HG02840 (cell line): ENCODE data around the gene CDC6.

ENCODE experiments used
- ATAC-seq: cut with Tn5 transposase; IDR thresholded peaks from one replicate; pipeline ENCODE4 v1.9.1; 2021; ENCODE audit warnings: mild to moderate bottlenecking, moderate library complexity, moderate number of reproducible peaks; ENCODE audit not compliant: unreplicated experiment, low FRiP score

Gene CDC6, protein sequence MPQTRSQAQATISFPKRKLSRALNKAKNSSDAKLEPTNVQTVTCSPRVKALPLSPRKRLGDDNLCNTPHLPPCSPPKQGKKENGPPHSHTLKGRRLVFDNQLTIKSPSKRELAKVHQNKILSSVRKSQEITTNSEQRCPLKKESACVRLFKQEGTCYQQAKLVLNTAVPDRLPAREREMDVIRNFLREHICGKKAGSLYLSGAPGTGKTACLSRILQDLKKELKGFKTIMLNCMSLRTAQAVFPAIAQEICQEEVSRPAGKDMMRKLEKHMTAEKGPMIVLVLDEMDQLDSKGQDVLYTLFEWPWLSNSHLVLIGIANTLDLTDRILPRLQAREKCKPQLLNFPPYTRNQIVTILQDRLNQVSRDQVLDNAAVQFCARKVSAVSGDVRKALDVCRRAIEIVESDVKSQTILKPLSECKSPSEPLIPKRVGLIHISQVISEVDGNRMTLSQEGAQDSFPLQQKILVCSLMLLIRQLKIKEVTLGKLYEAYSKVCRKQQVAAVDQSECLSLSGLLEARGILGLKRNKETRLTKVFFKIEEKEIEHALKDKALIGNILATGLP

DNA sequence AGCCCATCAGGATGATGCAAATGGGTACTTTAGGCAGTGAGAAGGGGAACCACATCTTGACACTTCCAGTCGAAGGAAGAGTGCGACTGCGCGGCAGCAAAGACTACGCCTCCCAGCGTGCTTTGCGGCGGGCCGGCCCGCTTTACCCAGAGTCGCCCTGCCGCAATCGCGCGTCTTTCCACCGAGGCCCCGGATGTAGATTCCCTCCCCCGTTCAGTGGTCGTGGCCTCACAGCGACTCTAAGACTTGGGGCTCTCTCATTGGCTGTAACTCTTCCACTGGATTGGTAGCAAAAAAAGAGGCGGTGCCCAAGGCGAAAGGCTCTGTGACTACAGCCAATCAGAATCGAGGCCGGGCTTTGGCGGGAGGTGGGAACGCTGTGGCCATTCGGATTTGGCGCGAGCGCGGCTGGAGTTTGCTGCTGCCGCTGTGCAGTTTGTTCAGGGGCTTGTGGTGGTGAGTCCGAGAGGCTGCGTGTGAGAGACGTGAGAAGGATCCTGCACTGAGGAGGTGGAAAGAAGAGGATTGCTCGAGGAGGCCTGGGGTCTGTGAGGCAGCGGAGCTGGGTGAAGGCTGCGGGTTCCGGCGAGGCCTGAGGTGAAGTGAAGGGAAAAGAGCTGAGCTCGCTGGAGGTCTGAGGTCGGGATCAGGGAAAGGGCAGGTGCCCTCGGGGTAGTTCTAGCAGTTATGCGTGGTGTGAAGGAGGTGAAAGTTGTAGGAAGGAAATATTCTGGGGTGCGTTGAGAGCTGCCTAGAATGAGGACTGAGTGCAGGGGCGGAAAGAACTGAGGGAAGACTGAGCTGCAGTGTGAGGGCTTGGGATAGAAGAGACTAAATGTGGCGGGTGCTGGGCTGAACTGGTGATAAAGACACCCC is at the start of gene CDC6:
Gene CDC6, plus strand, starts transcription at position 386 of the 876 bp plus-strand sequence. CDS start 1,542 bp downstream, outside the sequence.
- ATAC-seq = peak; percentile 94

DNA sequence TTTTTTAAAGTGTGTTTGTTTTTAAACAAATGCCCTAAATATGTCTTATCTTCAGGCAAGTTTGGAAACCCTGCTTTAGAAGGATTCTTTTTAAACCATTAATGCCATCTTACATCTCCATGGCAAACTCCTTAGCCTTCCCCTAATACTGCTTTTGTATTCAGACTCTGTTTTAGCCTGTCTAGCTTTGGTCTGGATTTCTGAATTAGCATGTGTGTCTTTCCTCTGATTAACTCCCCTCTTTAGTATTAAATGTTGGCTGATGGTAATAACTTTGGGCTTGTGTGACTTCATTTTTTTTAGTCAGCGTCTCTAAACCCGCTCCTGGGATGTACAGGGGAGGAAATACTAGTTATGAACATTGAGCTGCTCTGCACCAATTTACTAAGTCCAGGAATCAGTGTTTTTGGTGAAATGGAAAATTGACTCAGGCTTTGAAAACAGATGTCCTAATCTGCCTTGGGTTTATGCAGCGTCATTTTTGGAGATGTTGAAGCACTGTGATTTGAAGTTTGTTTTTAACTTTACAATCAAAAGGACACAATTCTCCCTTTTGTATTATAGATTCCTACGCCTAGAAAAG is 46.3 kb upstream of the CDC6 start:
- ATAC-seq = no peak

DNA sequence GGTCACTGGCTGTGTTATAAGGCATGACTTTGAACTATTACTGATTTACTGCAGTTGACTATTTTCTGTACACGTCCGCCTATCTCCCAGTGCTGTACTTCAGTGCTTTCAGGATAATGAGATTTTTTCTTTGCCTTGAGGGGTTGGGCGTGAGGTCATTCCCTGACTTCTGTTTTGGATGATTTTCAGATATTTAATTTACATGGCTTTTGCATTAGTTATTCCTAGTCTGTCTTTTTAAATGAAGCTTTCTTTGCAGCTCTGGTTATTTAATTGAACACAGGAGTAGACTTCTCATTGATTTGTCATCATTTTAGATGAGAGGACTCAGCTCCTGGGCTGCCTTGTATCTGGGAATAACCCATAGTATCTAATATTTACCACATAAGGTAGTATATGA is 44.9 kb upstream of the CDC6 start:
- ATAC-seq = no peak

DNA sequence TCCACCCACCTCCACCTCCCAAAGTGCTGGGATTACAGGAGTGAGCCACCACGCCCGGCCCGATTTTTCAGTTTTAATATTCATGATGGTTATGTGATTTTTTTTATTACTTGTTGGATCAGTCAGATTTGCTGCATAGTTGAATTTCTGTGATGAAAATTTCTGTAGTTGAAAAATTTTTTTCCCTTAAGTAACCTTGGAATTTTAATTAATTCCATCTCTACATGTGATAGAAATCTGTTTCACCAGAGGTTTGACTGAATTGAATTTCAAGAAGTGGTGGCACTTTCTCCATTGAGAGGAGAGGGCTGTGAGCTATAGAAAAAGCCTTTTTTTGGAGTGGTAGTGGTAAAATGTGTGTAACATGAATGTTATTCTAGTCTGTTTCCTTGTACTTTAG is 43.9 kb upstream of the CDC6 start:
- ATAC-seq = no peak

DNA sequence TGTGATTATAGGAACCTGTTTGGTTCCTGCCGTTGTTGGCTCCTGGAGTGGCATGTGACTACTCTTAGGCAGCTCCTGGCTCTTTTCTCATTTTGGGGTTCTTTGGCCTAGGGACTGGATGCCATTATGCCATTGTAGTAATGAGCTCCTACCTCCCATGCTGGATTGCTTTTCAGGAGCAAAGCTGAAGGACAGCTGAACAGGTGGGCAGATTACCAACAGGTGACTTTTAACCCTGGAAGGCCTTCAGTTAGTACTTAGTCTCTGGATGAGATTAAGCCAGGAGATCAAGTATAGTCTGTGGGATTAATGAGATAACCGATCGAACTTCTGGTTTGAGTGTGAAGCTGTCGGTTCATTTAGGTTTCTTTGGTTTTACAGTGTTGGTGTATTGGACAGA is 43.4 kb upstream of the CDC6 start:
- ATAC-seq = no peak

DNA sequence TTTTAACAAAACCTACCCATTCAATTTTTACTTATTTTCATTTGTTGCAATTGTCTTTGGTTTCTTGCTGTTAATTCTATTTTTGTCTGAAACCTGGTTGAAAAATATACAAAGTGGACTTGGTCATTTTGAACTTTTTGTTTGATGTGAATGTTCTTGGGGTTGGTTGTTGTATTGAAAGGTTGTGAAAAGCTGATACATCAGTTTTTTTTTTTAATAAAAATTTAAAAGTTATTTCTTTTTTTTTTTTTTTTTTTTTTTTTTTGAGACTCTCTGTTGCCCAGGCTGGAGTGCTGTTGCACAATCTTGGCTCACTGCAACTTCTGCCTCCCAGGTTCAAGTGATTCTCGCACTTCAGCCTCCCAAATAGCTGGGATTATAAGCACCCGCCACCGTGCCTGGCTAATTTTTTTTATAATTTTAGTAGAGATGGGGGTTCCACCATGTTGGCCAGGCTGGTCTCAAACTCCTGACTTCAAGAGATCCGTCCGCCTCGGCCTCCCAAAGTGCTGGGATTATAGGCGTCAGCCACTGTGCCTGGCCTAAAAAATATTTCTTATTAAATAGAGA is 39.7 kb upstream of the CDC6 start:
- no peak for ATAC-seq

DNA sequence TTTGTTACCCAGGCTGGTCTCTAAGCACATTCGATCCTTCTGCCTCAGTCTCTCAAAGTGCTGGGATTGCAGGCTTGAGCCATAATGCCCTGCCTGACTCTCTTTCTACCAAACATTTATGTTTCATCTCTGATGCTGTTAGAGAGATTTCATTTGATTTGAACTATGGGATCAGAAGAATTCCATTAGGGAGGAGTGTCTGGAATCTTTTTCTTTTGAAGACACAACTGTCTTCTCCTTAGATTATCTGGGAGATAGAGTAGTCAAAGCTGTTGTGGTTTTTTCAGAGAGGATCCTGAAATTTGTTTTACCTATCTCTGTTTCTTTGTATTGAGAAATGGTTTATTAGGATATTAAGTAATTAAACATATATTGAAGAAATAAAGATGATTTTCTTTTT is 39.2 kb upstream of the CDC6 start:
- ATAC-seq = no peak

DNA sequence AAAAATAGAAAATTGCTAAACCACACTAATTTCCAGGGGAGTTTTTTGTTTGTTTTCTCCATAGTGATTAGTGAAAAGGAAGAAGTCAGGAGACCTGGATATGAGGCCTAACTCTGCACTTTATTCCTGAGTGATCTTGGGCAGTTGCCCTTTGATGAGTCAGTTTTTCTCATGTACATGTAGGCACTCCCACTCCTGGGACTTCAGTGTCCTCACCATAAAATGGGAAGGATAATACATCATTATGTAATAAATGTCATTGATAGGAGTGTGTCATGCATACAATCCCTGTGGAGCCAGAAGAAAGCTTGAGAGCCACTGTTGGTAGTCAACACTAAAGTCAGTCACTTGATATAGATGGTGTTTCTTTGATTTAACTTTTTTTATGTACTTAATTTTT is 36.1 kb upstream of the CDC6 start:
- no peak for ATAC-seq

DNA sequence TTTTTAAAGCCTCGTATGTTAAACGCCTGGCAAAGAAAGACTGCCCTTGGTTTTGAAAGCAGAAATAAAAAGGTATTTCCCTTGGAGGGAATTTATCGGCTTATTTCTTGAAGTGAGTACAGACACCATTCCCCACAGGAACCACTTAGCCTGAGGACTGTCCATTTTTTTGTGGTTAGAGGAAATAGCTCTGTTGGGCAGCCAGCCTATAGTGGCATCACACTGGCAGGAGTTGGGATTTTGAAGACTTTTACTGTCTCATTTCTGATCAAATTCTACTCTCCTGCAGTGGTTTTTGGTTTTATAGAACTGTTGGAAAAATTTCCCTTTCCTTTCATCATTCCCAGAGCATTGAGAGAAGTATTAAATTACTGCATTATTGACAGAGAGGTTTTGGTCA is 34.1 kb upstream of the CDC6 start:
- ATAC-seq = no peak

DNA sequence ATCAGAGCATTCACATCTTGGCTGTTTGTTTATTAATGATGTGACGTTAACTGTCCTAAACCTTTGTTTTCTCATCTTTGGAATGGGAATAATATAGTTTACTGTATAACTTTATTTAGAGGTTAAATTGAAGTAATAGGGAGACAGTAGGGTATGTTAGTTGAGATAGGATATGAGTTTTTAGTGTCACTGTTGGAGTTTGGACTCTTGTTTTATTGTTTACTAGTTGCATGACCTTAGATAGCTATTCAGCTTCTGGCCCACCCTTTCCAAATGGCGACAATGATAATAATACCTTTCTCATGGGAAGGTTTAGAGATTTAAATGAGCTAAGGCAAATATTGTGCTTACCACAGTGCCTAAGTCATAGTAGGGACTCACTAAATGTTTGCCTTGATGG is 28.2 kb upstream of the CDC6 start:
- no peak for ATAC-seq

DNA sequence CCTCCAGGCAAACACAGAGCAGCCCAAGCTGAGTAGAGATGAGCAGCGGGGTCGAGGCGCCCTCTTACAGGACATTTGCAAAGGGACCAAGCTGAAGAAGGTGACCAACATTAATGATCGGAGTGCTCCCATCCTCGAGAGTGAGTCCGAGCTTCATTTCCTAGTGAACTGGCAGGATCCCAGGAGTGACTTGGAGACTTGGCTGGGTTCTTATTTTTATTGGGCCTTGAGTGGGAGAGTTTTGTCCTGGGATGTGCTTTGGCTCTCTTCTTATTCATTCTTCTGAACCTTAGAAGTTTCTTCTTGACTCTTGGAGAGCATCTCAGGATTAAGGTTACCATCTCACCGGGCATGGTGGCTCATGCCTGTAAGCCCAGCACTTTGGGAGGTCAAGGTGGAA is 27.2 kb upstream of the CDC6 start:
- no peak for ATAC-seq

DNA sequence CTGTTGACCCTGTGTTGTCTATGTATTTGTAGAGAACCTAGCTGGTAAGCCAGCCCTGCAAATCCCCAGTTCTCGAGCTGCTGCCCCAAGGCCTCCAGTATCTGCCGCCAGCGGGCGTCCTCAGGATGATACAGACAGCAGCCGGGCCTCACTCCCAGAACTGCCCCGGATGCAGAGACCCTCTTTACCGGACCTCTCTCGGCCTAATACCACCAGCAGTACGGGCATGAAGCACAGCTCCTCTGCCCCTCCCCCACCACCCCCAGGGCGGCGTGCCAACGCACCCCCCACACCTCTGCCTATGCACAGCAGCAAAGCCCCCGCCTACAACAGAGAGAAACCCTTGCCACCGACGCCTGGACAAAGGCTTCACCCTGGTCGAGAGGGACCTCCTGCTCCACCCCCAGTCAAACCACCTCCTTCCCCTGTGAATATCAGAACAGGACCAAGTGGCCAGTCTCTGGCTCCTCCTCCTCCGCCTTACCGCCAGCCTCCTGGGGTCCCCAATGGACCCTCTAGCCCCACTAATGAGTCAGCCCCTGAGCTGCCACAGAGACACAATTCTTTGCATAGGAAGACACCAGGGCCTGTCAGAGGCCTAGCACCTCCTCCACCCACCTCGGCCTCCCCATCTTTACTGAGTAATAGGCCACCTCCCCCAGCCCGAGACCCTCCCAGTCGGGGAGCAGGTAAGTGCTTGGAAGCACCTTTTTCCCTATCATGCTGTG is 23.1 kb upstream of the CDC6 start:
- no peak for ATAC-seq

DNA sequence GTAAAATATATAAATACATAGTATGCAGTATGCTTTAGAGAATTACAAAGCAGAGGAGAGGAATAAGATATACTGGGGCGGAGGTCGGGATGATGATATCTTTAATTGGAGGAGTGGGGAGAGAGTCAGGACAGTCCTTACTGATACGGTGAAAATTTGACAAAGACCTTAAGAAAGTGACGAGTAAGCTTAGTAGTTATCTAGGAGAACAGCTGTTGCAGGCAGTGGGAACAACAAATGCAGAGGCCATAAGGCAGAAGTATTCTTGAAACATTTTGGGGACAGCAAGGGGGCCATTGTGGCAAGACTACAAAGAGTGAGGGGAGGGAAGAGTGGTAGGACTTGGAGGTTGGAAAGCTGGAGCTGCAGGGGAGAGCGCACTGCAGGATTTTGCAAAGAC is 22.3 kb upstream of the CDC6 start:
- ATAC-seq = no peak

DNA sequence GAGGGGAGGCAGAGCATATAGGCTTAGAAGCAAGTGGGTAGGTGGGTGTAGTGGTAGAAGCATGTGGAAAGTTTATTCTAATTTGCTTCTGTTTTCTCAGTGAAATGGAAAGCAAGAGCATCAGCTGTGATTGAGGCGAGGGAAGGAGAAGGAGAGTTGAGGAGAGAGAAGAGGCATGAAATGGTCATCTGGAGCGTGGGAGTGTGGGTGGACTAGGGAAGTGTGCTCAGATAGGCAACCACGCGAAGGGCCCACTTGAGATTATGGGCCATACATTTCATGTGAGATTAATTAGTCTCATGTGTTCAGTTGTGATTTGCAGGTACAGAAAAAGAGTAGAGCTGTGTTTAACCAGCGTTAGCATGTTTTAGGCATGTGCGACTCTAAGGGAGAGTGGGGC is 20.8 kb upstream of the CDC6 start:
- no peak for ATAC-seq

DNA sequence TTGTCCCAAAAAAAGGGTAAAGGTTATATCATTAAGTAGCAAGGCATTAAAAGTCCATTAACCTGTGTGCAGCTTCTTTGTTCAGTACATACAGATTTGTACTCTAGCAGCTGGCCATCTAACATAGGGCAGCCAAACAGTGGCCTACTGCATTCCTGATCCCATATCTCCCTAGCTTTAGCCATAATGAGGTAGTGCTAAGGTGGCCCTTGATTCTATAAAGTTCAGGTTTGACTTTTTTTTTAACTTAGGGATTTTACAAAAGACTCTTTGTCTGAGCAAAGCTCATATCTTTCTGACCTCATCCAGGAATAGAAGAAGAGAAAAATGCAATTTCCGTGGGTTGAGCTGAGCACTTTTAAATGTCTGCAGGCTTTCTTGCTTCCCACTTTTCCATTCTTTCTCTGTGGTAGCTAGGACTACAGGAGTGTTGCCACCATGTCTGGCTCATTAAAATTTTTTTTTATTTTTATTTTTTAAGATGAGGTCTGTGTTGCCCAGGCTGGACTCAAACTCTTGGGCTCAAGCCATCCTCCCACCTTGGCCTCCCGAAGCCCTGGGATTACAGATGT is 19.5 kb upstream of the CDC6 start:
- no peak for ATAC-seq

DNA sequence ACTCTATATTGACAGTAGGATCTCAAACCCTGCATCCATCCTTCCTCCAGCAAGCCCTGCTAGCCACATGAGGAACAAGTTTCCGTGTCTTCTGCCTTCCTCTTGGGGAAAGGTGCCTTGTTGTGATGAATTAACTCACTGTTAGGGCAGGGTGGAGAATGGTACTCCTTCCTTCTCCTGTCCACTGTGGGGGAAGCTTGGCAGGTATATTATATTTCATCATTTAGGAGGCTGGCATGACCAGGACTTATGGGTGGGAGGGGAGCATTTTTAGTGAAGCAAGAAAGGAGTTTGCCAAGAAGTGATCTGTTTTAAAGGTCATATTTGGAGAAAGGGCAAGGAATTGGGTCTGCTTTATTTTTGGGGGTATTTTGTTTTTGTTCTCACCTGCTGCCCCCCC is 9.3 kb upstream of the CDC6 start:
- no peak for ATAC-seq

DNA sequence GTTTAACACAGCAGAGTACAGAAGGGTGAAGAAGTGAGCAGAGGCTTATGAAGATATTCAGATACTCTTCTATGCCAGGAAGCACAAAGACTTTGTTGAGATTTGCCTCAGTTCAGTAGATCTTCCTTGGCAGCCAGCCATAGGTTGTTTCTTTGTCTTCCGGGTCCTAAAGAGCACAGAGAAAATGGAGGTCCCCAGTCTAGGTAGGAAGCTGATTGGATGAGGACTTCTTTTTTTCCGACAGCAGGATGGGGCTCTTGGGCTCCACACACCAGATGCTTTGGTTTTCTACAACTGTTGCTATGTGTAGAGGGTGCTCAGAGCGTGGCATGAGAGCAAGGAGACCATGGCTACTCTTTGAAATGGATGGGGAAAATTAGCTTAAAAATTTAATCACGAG is 8.3 kb upstream of the CDC6 start:
- no peak for ATAC-seq

DNA sequence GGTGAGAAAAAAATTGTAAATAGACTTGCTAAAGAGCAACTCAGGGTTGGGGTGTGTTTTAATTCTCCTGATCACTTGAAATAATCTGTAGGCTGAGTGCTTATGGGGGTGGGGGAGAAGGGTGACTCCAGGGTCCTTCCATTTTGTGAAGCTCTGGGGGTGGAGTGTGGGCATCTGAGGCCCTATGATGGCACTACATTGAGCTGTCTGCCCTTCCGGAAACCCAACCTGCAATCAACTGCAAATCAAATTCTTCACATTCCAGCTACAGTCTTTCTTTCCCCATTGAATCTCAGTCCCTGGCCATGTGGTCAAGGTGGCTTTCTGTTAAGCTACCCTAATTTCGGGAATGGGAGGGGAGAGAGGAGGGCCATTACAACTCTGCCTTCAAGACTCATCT is 6.0 kb upstream of the CDC6 start:
- ATAC-seq = no peak

DNA sequence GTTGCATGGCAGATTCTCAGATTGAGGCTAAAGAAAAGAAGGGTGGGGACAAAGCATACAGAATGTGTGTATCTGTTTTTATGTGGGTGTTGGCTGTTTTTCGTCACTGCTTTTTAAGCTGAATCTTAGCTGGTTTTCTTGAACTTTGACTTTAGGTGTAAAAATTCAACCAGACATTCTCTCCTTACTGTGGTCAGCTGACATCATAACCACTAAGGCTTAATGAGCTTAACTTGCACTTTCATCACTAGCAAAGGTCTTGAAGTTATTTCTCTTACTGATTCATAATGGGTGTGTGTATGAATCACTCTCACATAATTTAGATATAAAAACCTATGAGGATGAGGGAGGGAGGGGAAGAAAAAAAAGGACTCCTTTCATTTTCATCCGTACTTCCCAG is 4.0 kb upstream of the CDC6 start:
- ATAC-seq = no peak
